H1 (cell line): Measurements from ENCODE around the gene UBE2K. TPM values are rescaled to one million over a fixed set of nuclear protein-coding genes. Genes with fewer than 3 reads are reported as not detected.

Source experiments
- CTCF ChIA-PET: fragments of 300-600 bp; sonication (Branson Sonifier 250); formaldehyde crosslinking; loops from one replicate; lab custom pipeline; 2021; ENCODE audit not compliant: partially characterized antibody; lab: Charles Lee
- POLR2A ChIA-PET: fragments of 300-600 bp; sonication (Branson Sonifier 250); formaldehyde crosslinking; loops from one replicate; lab custom pipeline; 2021; ENCODE audit warnings: inconsistent platforms; ENCODE audit not compliant: partially characterized antibody; lab: Charles Lee
- DNase-seq, 2 experiments: peaks; one replicate each; pipeline versions ENCODE4 v3.0.0 to v3.0.0-alpha.2; 2010 to 2022; ENCODE audit warnings: low spot score in 2 of 2, low read depth in 1 of 2, mixed read lengths in 1 of 2
- FAIRE-seq: peaks from 2 replicates; lab custom pipeline; 2011; peaks lifted over from hg19 to GRCh38; lab: Jason Lieb, UNC
- H2AFZ ChIP-seq: 2 replicates; pipeline ENCODE4 v1.8.1; 2012; ENCODE audit warnings: low read length, inconsistent platforms
- H2AK5ac ChIP-seq: 2 replicates; pipeline ENCODE4 v1.6.1; 2013; ENCODE audit warnings: low read depth, low read length
- H2BK120ac ChIP-seq: replicated peaks from 2 replicates; pipeline ENCODE3; 2013; ENCODE audit warnings: low read depth, low read length, inconsistent platforms
- H2BK12ac ChIP-seq: 2 replicates; pipeline ENCODE4 v1.6.1; 2013; ENCODE audit warnings: low read depth, low read length
- H2BK15ac ChIP-seq: 2 replicates; pipeline ENCODE4 v1.6.1; 2013; ENCODE audit warnings: low read length
- H2BK20ac ChIP-seq: 2 replicates; pipeline ENCODE4 v1.6.1; 2013; ENCODE audit warnings: low read length
- H2BK5ac ChIP-seq: 2 replicates; pipeline ENCODE4 v1.6.1; 2013; ENCODE audit warnings: low read depth, low read length
- H3K14ac ChIP-seq: 2 replicates; pipeline ENCODE4 v1.6.1; 2013; ENCODE audit warnings: inconsistent platforms; ENCODE audit not compliant: insufficient read length
- H3K18ac ChIP-seq: 2 replicates; pipeline ENCODE4 v1.6.1; 2013; ENCODE audit warnings: low read length; ENCODE audit errors: extremely low read depth
- H3K23ac ChIP-seq: 2 replicates; pipeline ENCODE4 v1.6.1; 2013; ENCODE audit warnings: inconsistent platforms; ENCODE audit not compliant: insufficient read length
- H3K23me2 ChIP-seq: 2 replicates; pipeline ENCODE4 v1.6.1; 2013; ENCODE audit warnings: low read depth, low read length
- H3K27ac ChIP-seq: 2 replicates; pipeline ENCODE4 v1.6.1; 2011; ENCODE audit warnings: low read depth, low read length, inconsistent platforms
- H3K27me3 ChIP-seq, 4 experiments: replicated peaks in 1 of 4; 1 replicate in 1 of 4; 2 replicates in 3 of 4; pipeline versions ENCODE4 v1.6.1 to v1.8.1; 2011 to 2013; ENCODE audit warnings: low read length in 3 of 4, mild to moderate bottlenecking in 3 of 4, inconsistent platforms in 2 of 4, mixed read lengths in 2 of 4, moderate library complexity in 1 of 4; ENCODE audit not compliant: control insufficient read depth in 3 of 4, insufficient read depth in 3 of 4; ENCODE audit errors: extremely low read depth in 1 of 4
- H3K36me3 ChIP-seq, 4 experiments: 2 replicates each; pipeline versions ENCODE4 v1.6.1 to v1.8.1; 2011 to 2013; ENCODE audit warnings: mild to moderate bottlenecking in 4 of 4, low read length in 3 of 4, moderate library complexity in 2 of 4, control low read depth in 1 of 4, inconsistent platforms in 1 of 4; ENCODE audit not compliant: insufficient read depth in 4 of 4, control insufficient read depth in 2 of 4
- H3K4ac ChIP-seq: replicated peaks from 2 replicates; pipeline ENCODE3; 2013; ENCODE audit warnings: low read length, low read depth, mixed read lengths, inconsistent platforms; ENCODE audit not compliant: insufficient read length
- H3K4me1 ChIP-seq, 4 experiments: replicated peaks in 1 of 4; 1 replicate in 1 of 4; 2 replicates in 3 of 4; pipeline versions ENCODE4 v1.6.1 to v1.8.1; 2011 to 2013; ENCODE audit warnings: low read length in 3 of 4, inconsistent platforms in 2 of 4, mixed read lengths in 1 of 4; ENCODE audit not compliant: insufficient read depth in 4 of 4, control insufficient read depth in 3 of 4
- H3K4me2 ChIP-seq, 2 experiments: 2 replicates each; pipeline versions ENCODE4 v1.6.1 to v1.8.1; 2011 to 2013; ENCODE audit warnings: low read depth in 2 of 2, low read length in 2 of 2, control low read depth in 1 of 2, inconsistent platforms in 1 of 2, mild to moderate bottlenecking in 1 of 2; ENCODE audit not compliant: insufficient read depth in 1 of 2
- H3K4me3 ChIP-seq, 4 experiments: fragments of 200-600, 300-600 bp in 1 of 4; sonication (generic), shearing (Covaris generic), sonication (Bioruptor Twin) in 1 of 4; 2 replicates each; pipeline versions ENCODE4 v1.5.1 to v1.8.1; 2011 to 2016; ENCODE audit warnings: low read length in 4 of 4, low read depth in 3 of 4, control low read depth in 2 of 4, inconsistent platforms in 2 of 4, mild to moderate bottlenecking in 2 of 4, mixed read lengths in 1 of 4, moderate library complexity in 1 of 4; ENCODE audit not compliant: insufficient read depth in 2 of 4; ENCODE audit errors: extremely low read depth in 1 of 4
- H3K56ac ChIP-seq: replicated peaks from 2 replicates; pipeline ENCODE3; 2013; ENCODE audit warnings: low read depth, mild to moderate bottlenecking, mixed read lengths, low read length, inconsistent platforms; ENCODE audit not compliant: insufficient read length
- H3K79me1 ChIP-seq: 2 replicates; pipeline ENCODE4 v1.6.1; 2013; ENCODE audit warnings: low read depth, low read length, control low read depth
- H3K79me2 ChIP-seq, 2 experiments: 2 replicates each; pipeline versions ENCODE4 v1.6.1 to v1.8.1; 2012 to 2013; ENCODE audit warnings: low read length in 2 of 2, mild to moderate bottlenecking in 2 of 2, inconsistent platforms in 1 of 2; ENCODE audit not compliant: insufficient read depth in 2 of 2, control insufficient read depth in 1 of 2
- H3K9ac ChIP-seq, 4 experiments: replicated peaks in 1 of 4; 1 replicate in 1 of 4; 2 replicates in 3 of 4; pipeline versions ENCODE4 v1.6.1 to v1.8.1; 2011 to 2013; ENCODE audit warnings: low read depth in 3 of 4, low read length in 3 of 4, control low read depth in 2 of 4, mild to moderate bottlenecking in 2 of 4, moderate library complexity in 2 of 4, inconsistent platforms in 1 of 4; ENCODE audit errors: extremely low read depth in 1 of 4
- H3K9me3 ChIP-seq, 2 experiments: 2 replicates each; pipeline versions ENCODE4 v1.6.1 to v1.8.1; 2012 to 2013; ENCODE audit warnings: mild to moderate bottlenecking in 2 of 2, moderate library complexity in 2 of 2, control low read depth in 1 of 2, inconsistent platforms in 1 of 2, low read depth in 1 of 2, low read length in 1 of 2, mixed read lengths in 1 of 2; ENCODE audit not compliant: insufficient read depth in 2 of 2
- H4K20me1 ChIP-seq, 2 experiments: replicated peaks in 1 of 2; 2 replicates each; pipeline versions ENCODE3 to v1.8.1; 2011 to 2013; ENCODE audit warnings: inconsistent platforms in 2 of 2, low read length in 2 of 2, mild to moderate bottlenecking in 1 of 2; ENCODE audit not compliant: insufficient read depth in 2 of 2, control insufficient read depth in 1 of 2
- H4K5ac ChIP-seq: 2 replicates; pipeline ENCODE4 v1.6.1; 2013; ENCODE audit warnings: low read length, low read depth, mixed read lengths, inconsistent platforms; ENCODE audit not compliant: insufficient read length
- H4K8ac ChIP-seq: 2 replicates; pipeline ENCODE4 v1.8.0; 2013; ENCODE audit warnings: mild to moderate bottlenecking, moderate library complexity, low read length, inconsistent platforms; ENCODE audit not compliant: insufficient read depth; ENCODE audit errors: extremely low read depth
- H4K91ac ChIP-seq: replicated peaks from 2 replicates; pipeline ENCODE3; 2013; ENCODE audit warnings: low read length, mixed read lengths, inconsistent platforms; ENCODE audit not compliant: insufficient read length
- JUN ChIP-seq: IDR thresholded peaks from 2 replicates; pipeline ENCODE4 v1.6.1; 2011; ENCODE audit warnings: low read depth, mild to moderate bottlenecking, improper control_type of control experiment, low read length
- JUND ChIP-seq: IDR thresholded peaks from 2 replicates; pipeline ENCODE4 v1.6.1; 2011; ENCODE audit warnings: mild to moderate bottlenecking, improper control_type of control experiment, low read length
- NANOG ChIP-seq: IDR thresholded peaks from 2 replicates; pipeline ENCODE4 v1.6.1; 2011; ENCODE audit warnings: low read length, low read depth, mild to moderate bottlenecking, inconsistent platforms; ENCODE audit not compliant: insufficient read depth, poor library complexity, severe bottlenecking
- RNF2 ChIP-seq: fragments of 200-900, 300-1000 bp; sonication (generic); IDR thresholded peaks from 2 replicates; pipeline ENCODE4 v1.7.1; 2016; ENCODE audit warnings: borderline replicate concordance, low read depth, mild to moderate bottlenecking, antibody characterized with exemption, low read length; ENCODE audit not compliant: poor library complexity, severe bottlenecking; ENCODE audit errors: missing control alignments
- TAF7 ChIP-seq: optimal IDR thresholded peaks from 2 replicates; pipeline ENCODE3; 2011; ENCODE audit warnings: low read depth, mild to moderate bottlenecking, inconsistent platforms, low read length, moderate library complexity, borderline replicate concordance
- WGBS, 2 experiments: shearing (Covaris generic) in 1 of 2; methylation state at CpG; one replicate each; pipeline versions ENCODE4 v1.1.6 to v1.1.7; 2013 to 2015; ENCODE audit warnings: low lambda C conversion rate in 2 of 2, mixed read lengths in 2 of 2, inconsistent platforms in 1 of 2, low coverage in 1 of 2, missing lambda C conversion rate in 1 of 2; ENCODE audit not compliant: insufficient replicate concordance in 2 of 2, insufficient coverage in 1 of 2, insufficient read length in 1 of 2; ENCODE audit errors: extremely low coverage in 1 of 2, missing lambda C conversion rate in 1 of 2; 5-methylcytosine and 5-hydroxymethylcytosine counted together
- polyA plus RNA-seq, 7 experiments: library from polyadenylated mRNA; depleted of rRNA in 3 of 7; stranded (reverse) in 5 of 7; unstranded in 2 of 7; fragments of >200 nt in 5 of 7; fragments of 200-250 nt in 2 of 7; gene quantifications; 1 replicate in 5 of 7; 2 replicates in 1 of 7; 4 replicates in 1 of 7; pipeline versions ENCODE4 v1.2.1 to v1.2.3, GENCODE V29; 2011 to 2013; ENCODE audit warnings: missing spikeins in 2 of 7, mixed read lengths in 2 of 7
- total RNA-seq: library from RNA; stranded (reverse); fragmentation: NEBNext Ultra II Directional; extraction: Animal tissue kit (Norgen Biotek cat#: 25700); gene quantifications from 2 replicates; pipeline ENCODE4 v1.2.1, GENCODE V29; 2021

The UBE2K gene
- total and polyA plus RNA-seq, 2 of the 8 experiments (the other 6 are each of a cell fraction or from before 2014, with no cell fraction given), result 53.6 to 174 TPM

DNA sequence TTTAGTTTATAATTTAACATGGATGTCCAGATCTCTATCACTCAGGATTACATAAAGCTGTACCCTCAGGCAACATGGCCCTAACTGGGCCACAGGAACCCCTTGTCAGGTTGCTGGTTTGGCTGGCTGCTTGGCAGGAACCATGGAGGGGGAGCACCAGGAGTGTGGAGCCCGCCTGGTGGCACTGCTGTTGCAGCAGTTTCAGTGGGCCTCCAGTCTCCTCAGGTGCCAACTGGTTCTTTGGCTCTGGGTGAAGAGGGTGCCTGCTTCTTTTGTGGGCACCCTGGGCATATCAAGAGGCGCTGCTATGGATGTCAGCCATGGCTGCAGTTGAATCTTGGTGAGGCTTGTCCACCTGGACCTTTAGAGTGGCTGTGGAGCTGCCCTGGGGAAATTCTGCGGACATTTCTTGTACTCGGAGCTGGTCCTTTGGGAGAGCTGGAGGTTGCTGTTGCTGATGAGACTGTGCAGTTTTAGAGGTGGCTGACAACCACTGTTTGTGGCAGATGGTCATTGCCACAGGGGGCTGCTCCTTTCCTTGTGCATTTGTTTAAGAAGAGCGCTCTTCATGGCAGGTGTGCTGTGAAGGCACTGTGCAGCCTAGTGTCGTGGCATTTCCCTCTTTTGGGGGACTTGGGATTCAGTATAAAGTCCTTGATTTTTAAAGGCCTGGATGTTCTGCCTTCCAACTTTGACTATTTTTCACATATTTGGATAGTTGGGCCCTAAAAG lies 48.9 kb upstream of the UBE2K start:
- no peak overlapping the region for H4K5ac ChIP-seq
- H2AK5ac ChIP-seq, result no peak overlapping the region
- no peak overlapping the region for H3K14ac ChIP-seq
- H2AFZ ChIP-seq, result no peak overlapping the region
- H4K91ac ChIP-seq, result no peak overlapping the region
- H3K79me2 ChIP-seq, result no peaks in the 10 kb centered on the region
- no peaks in the 10 kb centered on the region for H4K20me1 ChIP-seq
- no peak overlapping the region for H3K18ac ChIP-seq
- FAIRE-seq (no peak), DNase-seq (no peak)
- no peak overlapping the region for H2BK20ac ChIP-seq
- CTCF ChIA-PET, result interaction anchor here (0.7 to 1.0 kb wide), 3 partner anchors 10 to 1336 kb away, joined by 3 read pairs; no protein-coding TSS in a partner anchor
- WGBS, 2 experiments, result 84% methylated on average over 6 of the region's 6 CpGs; no CpG with 5 or more reads in 1 of the 2 experiments
- no peak overlapping the region for H3K23ac ChIP-seq
- H3K23me2 ChIP-seq, result no peaks in the 10 kb centered on the region
- no peak overlapping the region for H2BK12ac ChIP-seq
- no peaks in the 10 kb centered on the region for H3K79me1 ChIP-seq
- H2BK120ac ChIP-seq, result no peak overlapping the region
- H3K4me3 ChIP-seq, result no peak overlapping the region
- H3K36me3 ChIP-seq, result no peaks in the 10 kb centered on the region
- no peak overlapping the region for H3K27ac ChIP-seq
- no peaks in the 10 kb centered on the region for H3K4me1 ChIP-seq
- H3K9ac ChIP-seq, result no peak overlapping the region
- no peak overlapping the region for H3K4me2 ChIP-seq
- TF ChIP-seq JUND (no peak), JUN (no peak), NANOG (no peak), RNF2 (no peak), TAF7 (no peak)
- H3K4ac ChIP-seq, result no peak overlapping the region
- 0 out of 2 replicates have a peak overlapping the region, but pooled peaks have one; percentile 35 for H2BK5ac ChIP-seq
- H4K8ac ChIP-seq, result peak overlapping the region; percentile 51; the same call in 1 of the 2 replicates
- H2BK15ac ChIP-seq, result no peak overlapping the region
- H3K27me3 ChIP-seq, result no peaks in the 10 kb centered on the region
- H3K9me3 ChIP-seq, result no peaks in the 10 kb centered on the region
- POLR2A ChIA-PET, result interaction anchor here (0.6 to 1.2 kb wide), 5 partner anchors 9 to 49 kb away, joined by 3 to 5 read pairs (median 3); partner anchors contain the start of gene SMIM14
- no peak overlapping the region for H3K56ac ChIP-seq
